ENCODE measurements around the gene MYEOV.

Gene MYEOV

DNA sequence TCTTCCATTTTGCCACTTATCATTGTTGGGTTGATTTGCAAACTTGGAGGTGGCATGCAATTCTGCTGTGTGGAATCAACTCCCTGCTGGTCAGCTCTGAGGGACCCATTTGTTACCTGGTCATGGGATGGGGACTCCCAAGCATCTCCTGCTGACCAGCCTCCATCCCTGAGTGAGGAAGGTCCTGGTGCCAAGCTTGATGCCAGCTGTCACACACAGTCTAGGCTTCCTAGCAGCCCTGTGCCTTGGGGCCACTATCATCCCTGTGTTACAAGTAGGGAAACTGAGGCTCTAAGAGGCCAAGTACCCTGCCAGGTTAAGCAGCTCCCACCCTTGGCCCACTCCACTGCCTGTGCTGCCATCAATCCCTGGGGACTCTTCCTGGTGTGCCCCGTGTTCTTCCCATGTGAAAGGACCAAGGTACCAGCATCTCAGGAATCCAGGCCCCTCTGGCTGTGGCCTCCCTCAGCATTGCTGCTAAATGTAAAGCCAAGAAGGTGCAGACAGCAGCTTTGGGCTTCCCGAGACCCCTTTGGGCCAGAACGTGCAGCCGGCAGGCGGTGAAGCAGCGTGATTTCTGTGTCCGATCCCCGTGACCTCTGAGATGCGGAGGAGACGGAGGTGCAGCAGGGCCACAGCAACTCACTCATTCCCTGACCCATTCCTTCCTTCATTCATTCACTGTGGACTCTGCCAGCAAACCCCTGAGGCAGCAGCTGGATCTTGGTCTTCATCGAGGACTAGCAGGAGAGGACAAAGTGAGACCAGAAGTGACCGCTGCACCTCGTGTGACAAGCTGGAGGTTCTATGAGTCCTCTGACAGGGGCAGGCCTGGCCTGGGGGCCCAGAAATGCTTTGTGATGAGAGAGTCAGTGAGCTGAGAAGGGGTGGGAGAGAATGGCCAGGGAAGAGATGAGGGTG is 49.7 kb downstream of the MYEOV start:
- DNase-seq, result no peak

DNA sequence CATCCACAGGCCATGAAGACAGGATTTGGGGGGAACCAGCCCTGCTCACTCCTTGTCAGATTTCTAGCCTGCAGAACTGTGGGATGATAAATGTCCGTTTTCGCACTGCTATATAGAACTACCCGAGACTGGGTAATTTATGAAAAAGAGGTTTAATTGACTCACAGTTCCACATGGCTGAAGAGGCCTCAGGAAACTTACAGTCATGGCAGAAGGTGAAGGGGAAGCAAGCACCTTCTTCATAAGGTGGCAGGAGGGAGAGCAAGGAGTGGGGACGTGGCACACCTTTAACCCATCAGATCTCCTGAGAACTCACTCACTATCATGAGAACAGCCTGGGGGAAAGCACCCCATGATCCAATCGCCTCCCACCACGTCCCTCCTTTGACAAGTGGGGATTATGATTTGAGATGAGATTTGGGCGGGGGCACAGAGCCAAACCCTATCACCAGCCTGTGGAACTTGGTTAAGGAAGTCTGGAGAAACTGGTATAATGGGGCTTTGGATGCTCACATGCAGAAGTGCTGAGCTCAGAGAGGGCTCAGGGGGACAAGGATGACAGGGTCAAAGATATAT is 50.7 kb downstream of the MYEOV start:
- no peak for DNase-seq
